Karpas-422 (cell line): Measurements from ENCODE around the gene TADA1. TPM values are rescaled to one million over a fixed set of nuclear protein-coding genes. Genes with fewer than 3 reads are reported as not detected.

Experiments used
- DNase-seq: peaks from one replicate; pipeline ENCODE4 v3.0.0-alpha.2; 2015
- H2AFZ ChIP-seq: fragments of 200-600 bp; sonication (generic); 2 replicates; pipeline ENCODE4 v1.6.1; 2014; ENCODE audit warnings: antibody characterized with exemption, low read length, mixed read lengths
- H3K27ac ChIP-seq: fragments of 200-600 bp; sonication (generic); 2 replicates; pipeline ENCODE4 v1.5.1; 2014; ENCODE audit warnings: mild to moderate bottlenecking, low read length, moderate library complexity
- H3K27me3 ChIP-seq: fragments of 200-600 bp; sonication (generic); 2 replicates; pipeline ENCODE4 v1.6.1; 2014; ENCODE audit warnings: low read length, mixed read lengths
- H3K36me3 ChIP-seq: fragments of 200-600 bp; sonication (generic); 2 replicates; pipeline ENCODE4 v1.6.1; 2014; ENCODE audit warnings: low read length, mixed read lengths; ENCODE audit not compliant: insufficient read depth
- H3K4me1 ChIP-seq: fragments of 200-600 bp; sonication (generic); 2 replicates; pipeline ENCODE4 v1.6.1; 2014; ENCODE audit warnings: mild to moderate bottlenecking, low read length, mixed read lengths
- H3K4me2 ChIP-seq: fragments of 200-600 bp; sonication (generic); 2 replicates; pipeline ENCODE4 v1.6.1; 2014; ENCODE audit warnings: low read length, low read depth, mild to moderate bottlenecking; ENCODE audit not compliant: poor library complexity, severe bottlenecking
- H3K4me3 ChIP-seq: fragments of 200-600 bp; sonication (generic); 2 replicates; pipeline ENCODE4 v1.5.1; 2014; ENCODE audit warnings: mild to moderate bottlenecking, antibody characterized with exemption, low read length, mixed read lengths
- H3K79me2 ChIP-seq: fragments of 200-600 bp; sonication (generic); 2 replicates; pipeline ENCODE4 v1.6.1; 2014; ENCODE audit warnings: mild to moderate bottlenecking, low read length, mixed read lengths
- H3K9ac ChIP-seq: fragments of 200-600 bp; sonication (generic); 2 replicates; pipeline ENCODE4 v1.6.0; 2014; ENCODE audit warnings: low read length
- H3K9me2 ChIP-seq: fragments of 200-600 bp; sonication (generic), shearing (Covaris generic); replicated peaks from 2 replicates; pipeline ENCODE4 v1.6.0; 2014; ENCODE audit warnings: mild to moderate bottlenecking, low read length, moderate library complexity; ENCODE audit not compliant: insufficient read depth
- H3K9me3 ChIP-seq: fragments of 300-700, 200-600 bp; sonication (generic); 2 replicates; pipeline ENCODE4 v1.6.1; 2014; ENCODE audit warnings: low read length, mixed read lengths
- H4K20me1 ChIP-seq: fragments of 200-600 bp; sonication (generic); 2 replicates; pipeline ENCODE4 v1.6.1; 2014; ENCODE audit warnings: mild to moderate bottlenecking, antibody characterized with exemption, low read length, low read depth; ENCODE audit not compliant: insufficient read depth
- total RNA-seq: library from RNA; depleted of rRNA; stranded (reverse); fragments of >200 nt; shearing (Covaris generic); gene quantifications from 2 replicates; pipeline ENCODE4 v1.2.3, GENCODE V29; 2014; ENCODE audit warnings: low replicate concordance

TADA1 gene
- total RNA-seq, 1 experiment from 2014 or later, result 26.6 TPM

DNA sequence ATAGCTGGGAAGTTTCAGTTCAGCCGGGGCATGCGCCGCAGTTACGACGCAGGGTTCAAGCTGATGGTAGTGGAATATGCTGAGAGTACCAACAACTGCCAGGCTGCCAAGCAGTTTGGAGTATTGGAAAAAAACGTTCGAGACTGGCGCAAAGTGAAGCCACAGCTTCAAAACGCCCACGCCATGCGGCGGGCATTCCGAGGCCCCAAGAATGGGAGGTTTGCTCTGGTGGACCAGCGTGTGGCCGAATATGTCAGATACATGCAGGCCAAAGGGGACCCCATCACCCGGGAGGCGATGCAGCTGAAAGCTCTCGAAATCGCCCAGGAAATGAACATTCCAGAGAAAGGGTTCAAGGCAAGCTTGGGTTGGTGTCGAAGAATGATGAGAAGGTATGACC, 26.9 kb downstream of the TADA1 start:
- Histone ChIP-seq H2AFZ (no peak overlapping the region), H3K79me2 (peaks cover 94% of the 10 kb centered on the region), H3K27ac (no peak overlapping the region), H3K9ac (no peak overlapping the region), H3K4me3 (no peak overlapping the region), H3K9me2 (no peaks in the 10 kb centered on the region), H3K36me3 (peaks cover 81% of the 10 kb centered on the region), H3K4me1 (peaks cover 27% of the 10 kb centered on the region), H4K20me1 (0 out of 2 replicates have a peak, but pooled peaks cover 25% of the 10 kb centered on the region), H3K27me3 (no peaks in the 10 kb centered on the region), H3K9me3 (no peaks in the 10 kb centered on the region), H3K4me2 (no peak overlapping the region)
- DNase-seq, result no peak

GRCh38 chr1:166848193-166848592, 27.9 kb downstream of the TADA1 start:
- Histone ChIP-seq H3K9me3 (no peaks in the 10 kb centered on the region), H3K9ac (no peak overlapping the region), H3K4me3 (no peak overlapping the region), H3K36me3 (peaks cover 80% of the 10 kb centered on the region), H3K4me2 (no peak overlapping the region), H3K9me2 (no peaks in the 10 kb centered on the region), H2AFZ (no peak overlapping the region), H3K27ac (no peak overlapping the region), H3K27me3 (no peaks in the 10 kb centered on the region), H3K79me2 (peaks cover 94% of the 10 kb centered on the region), H3K4me1 (peaks cover 22% of the 10 kb centered on the region), H4K20me1 (0 out of 2 replicates have a peak, but pooled peaks cover 25% of the 10 kb centered on the region)
- no peak for DNase-seq

- H2AFZ ChIP-seq, result no peak overlapping the region
- H4K20me1 ChIP-seq, result 0 out of 2 replicates have a peak, but pooled peaks cover 16% of the 10 kb centered on the region
- DNase-seq, result no peak
- H3K27ac ChIP-seq, result no peak overlapping the region
- no peak overlapping the region for H3K4me3 ChIP-seq
- no peak overlapping the region for H3K4me2 ChIP-seq
- H3K79me2 ChIP-seq, result peaks cover 98% of the 10 kb centered on the region
- H3K36me3 ChIP-seq, result peaks cover 78% of the 10 kb centered on the region
- H3K4me1 ChIP-seq, result peaks cover 17% of the 10 kb centered on the region
- H3K9me2 ChIP-seq, result no peaks in the 10 kb centered on the region
- H3K9ac ChIP-seq, result no peak overlapping the region
- no peaks in the 10 kb centered on the region for H3K9me3 ChIP-seq
- no peaks in the 10 kb centered on the region for H3K27me3 ChIP-seq
Observed at GRCh38 chr1:166844791-166845190, 31.3 kb downstream of the TADA1 start.

DNA sequence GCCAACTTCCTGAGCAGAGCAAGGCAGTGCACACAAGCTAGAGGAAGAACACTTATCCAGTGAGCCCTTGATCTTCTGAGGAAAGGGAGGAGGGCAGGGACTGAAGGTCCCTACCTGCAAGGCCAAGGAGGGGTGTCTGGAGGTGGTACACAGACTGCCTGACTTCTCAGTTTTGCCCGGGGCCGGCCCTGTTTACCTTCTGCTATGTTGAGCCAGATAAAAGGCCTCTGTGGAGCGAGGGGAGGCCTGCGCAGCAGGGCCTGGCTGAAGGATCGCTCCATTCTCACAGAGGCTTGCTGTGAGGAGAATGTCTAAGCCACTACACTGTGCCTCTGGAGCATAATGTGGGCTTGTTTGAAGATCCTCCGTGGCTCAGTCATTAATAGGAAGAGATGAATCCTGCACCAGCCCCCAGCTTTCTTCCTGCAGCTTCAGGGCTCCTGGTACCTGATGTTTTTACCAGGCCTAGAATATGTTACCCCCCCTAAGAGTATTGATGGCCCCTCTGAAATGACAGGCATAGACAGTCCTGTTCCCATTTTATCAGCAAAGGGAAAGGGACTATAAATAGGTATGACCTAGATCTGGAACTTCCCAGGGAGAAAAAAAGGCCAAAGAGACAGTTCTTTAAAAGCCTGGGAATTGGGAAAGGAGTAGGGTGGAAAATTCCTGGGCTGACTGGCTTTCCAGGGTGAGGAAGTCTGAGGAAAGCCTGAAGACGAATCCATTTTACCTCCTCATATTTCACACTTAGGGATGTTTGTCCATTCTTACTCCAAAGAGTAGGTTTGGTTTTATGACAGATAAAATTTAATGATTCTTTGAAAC, 32.1 kb downstream of the TADA1 start:
- H3K36me3 ChIP-seq, result peaks cover 70% of the 10 kb centered on the region
- no peak overlapping the region for H3K9ac ChIP-seq
- 0 out of 2 replicates have a peak, but pooled peaks cover 16% of the 10 kb centered on the region for H4K20me1 ChIP-seq
- no peaks in the 10 kb centered on the region for H3K9me3 ChIP-seq
- H3K27ac ChIP-seq, result no peak overlapping the region
- H3K79me2 ChIP-seq, result peaks cover 93% of the 10 kb centered on the region
- no peaks in the 10 kb centered on the region for H3K9me2 ChIP-seq
- H2AFZ ChIP-seq, result no peak overlapping the region
- no peaks in the 10 kb centered on the region for H3K27me3 ChIP-seq
- no peak for DNase-seq
- no peak overlapping the region for H3K4me2 ChIP-seq
- peaks cover 18% of the 10 kb centered on the region for H3K4me1 ChIP-seq
- H3K4me3 ChIP-seq, result no peak overlapping the region

GRCh38 chr1:166843322-166843721, 32.7 kb downstream of the TADA1 start:
- no peak for DNase-seq

DNA sequence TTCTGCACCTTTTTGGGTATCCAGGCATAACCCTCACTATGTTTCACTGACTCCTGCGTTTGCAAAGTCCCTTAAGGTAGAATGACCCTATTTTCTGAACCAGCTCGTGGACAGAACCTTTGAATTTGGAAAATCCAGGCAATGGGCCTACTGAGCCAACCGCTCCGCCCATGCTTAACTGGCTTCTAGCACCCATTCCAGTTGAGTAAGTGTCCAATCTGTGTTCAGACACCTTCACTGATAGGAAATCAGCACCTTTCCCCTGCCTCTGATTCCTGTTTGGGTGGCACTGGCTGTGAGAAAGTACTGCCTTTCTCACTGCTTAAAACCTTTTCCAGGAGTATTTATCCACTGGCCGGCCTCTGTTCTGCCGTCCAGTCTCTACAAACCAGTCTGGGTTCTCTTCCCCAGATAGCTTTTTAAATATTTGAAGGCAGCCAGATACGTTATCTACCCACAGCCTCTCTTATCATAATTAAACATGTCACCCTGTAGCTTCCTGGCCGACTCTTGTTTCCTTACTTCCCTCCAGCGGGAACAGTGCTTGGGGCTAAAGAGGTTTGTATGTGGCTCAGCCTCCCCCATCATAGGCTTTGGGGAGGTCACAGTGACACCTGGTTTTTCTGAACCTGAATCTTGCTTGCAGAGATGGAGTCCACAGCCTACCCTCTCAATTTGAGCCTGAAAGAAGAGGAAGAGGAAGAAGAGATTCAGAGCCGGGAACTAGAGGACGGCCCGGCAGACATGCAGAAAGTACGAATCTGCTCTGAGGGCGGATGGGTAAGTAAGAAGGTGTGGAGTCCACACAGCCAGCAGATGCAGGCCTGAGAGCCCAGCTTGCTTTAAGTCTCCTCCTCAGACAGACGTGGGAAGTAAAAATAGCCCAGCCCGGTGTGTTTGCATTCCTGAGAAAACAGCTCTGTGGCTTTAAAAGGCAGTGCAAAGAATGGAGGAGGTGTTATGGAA, 35.5 kb downstream of the TADA1 start:
- DNase-seq, result peak; percentile 51
- H3K9ac ChIP-seq, result peak overlapping the region; percentile 83
- no peaks in the 10 kb centered on the region for H3K9me2 ChIP-seq
- H3K4me2 ChIP-seq, result peak overlapping the region; percentile 91
- H3K4me1 ChIP-seq, result peaks cover 27% of the 10 kb centered on the region
- H3K4me3 ChIP-seq, result peak overlapping the region; percentile 85
- no peaks in the 10 kb centered on the region for H4K20me1 ChIP-seq
- H2AFZ ChIP-seq, result no peak overlapping the region
- no peaks in the 10 kb centered on the region for H3K27me3 ChIP-seq
- peaks cover 63% of the 10 kb centered on the region for H3K79me2 ChIP-seq
- peak overlapping the region; percentile 50 for H3K27ac ChIP-seq
- H3K36me3 ChIP-seq, result peaks cover 40% of the 10 kb centered on the region
- no peaks in the 10 kb centered on the region for H3K9me3 ChIP-seq

More at GRCh38 chr1:166843322-166843721, 32.7 kb downstream of the TADA1 start:
- peaks cover 25% of the 10 kb centered on the region for H3K4me1 ChIP-seq
- H2AFZ ChIP-seq, result no peak overlapping the region
- no peaks in the 10 kb centered on the region for H3K27me3 ChIP-seq
- H3K9me3 ChIP-seq, result no peaks in the 10 kb centered on the region
- H4K20me1 ChIP-seq, result 0 out of 2 replicates have a peak, but pooled peaks cover 9% of the 10 kb centered on the region
- H3K4me3 ChIP-seq, result no peak overlapping the region
- H3K36me3 ChIP-seq, result peaks cover 64% of the 10 kb centered on the region
- no peaks in the 10 kb centered on the region for H3K9me2 ChIP-seq
- H3K4me2 ChIP-seq, result no peak overlapping the region
- peaks cover 90% of the 10 kb centered on the region for H3K79me2 ChIP-seq
- no peak overlapping the region for H3K9ac ChIP-seq
- H3K27ac ChIP-seq, result no peak overlapping the region

- H3K4me2 ChIP-seq, result peak overlapping the region; percentile 91
- H3K27ac ChIP-seq, result peak overlapping the region; percentile 50
- H3K36me3 ChIP-seq, result peaks cover 36% of the 10 kb centered on the region
- H3K4me3 ChIP-seq, result peak overlapping the region; percentile 86
- H3K9me2 ChIP-seq, result no peaks in the 10 kb centered on the region
- H3K27me3 ChIP-seq, result no peaks in the 10 kb centered on the region
- peak overlapping the region; percentile 94 for H3K9ac ChIP-seq
- peaks cover 27% of the 10 kb centered on the region for H3K4me1 ChIP-seq
- no peak overlapping the region for H2AFZ ChIP-seq
- H4K20me1 ChIP-seq, result no peaks in the 10 kb centered on the region
- peaks cover 56% of the 10 kb centered on the region for H3K79me2 ChIP-seq
- peak; percentile 75 for DNase-seq
- H3K9me3 ChIP-seq, result no peaks in the 10 kb centered on the region
Observed at GRCh38 chr1:166839600-166840308, 36.3 kb downstream of the TADA1 start.
